Measurements from ENCODE around the gene MZB1.
"Not testable (repeated sequence)": the region's sequence is repeated elsewhere in the genome, so short reads cannot be mapped to it uniquely, and the experiment has no call there.

MZB1 gene

GRCh38 chr5:139371482-139372435 is 18.0 kb downstream of the MZB1 start:
- no peak for DNase-seq

GRCh38 chr5:139369181-139369580 is 20.5 kb downstream of the MZB1 start:
- no peak for DNase-seq

- DNase-seq = peak; percentile 20
Measured at GRCh38 chr5:139368613-139369012, 21.1 kb downstream of the MZB1 start.

- no peak for DNase-seq
Measured at GRCh38 chr5:139364466-139364865, 25.2 kb downstream of the MZB1 start.

GRCh38 chr5:139363937-139364336 is 25.8 kb downstream of the MZB1 start:
- no peak for DNase-seq

- DNase-seq = no peak
Measured at GRCh38 chr5:139361835-139362429, 27.8 kb downstream of the MZB1 start.

- no peak for DNase-seq
Measured at GRCh38 chr5:139360384-139360783, 29.3 kb downstream of the MZB1 start.

- DNase-seq = no peak
Measured at GRCh38 chr5:139358064-139358463, 31.6 kb downstream of the MZB1 start.

GRCh38 chr5:139355900-139356299 is 33.8 kb downstream of the MZB1 start:
- DNase-seq = not testable (repeated sequence)

- DNase-seq = no peak
Measured at GRCh38 chr5:139354186-139354585, 35.5 kb downstream of the MZB1 start.

- not testable (repeated sequence) for DNase-seq
Measured at GRCh38 chr5:139347863-139348262, 41.9 kb downstream of the MZB1 start.

- DNase-seq = not testable (repeated sequence)
Measured at GRCh38 chr5:139345442-139345841, 44.3 kb downstream of the MZB1 start.

GRCh38 chr5:139344177-139344576 is 45.5 kb downstream of the MZB1 start:
- no peak for DNase-seq

- DNase-seq = no peak
Measured at GRCh38 chr5:139343476-139343875, 46.2 kb downstream of the MZB1 start.

- no peak for DNase-seq
Measured at GRCh38 chr5:139342423-139342723, 47.3 kb downstream of the MZB1 start.

GRCh38 chr5:139341689-139342422 is 47.9 kb downstream of the MZB1 start, which contains the start of gene PAIP2:
TSS of gene PAIP2 (plus strand) at chr5:139341854. CDS start at chr5:139363785, 21,931 bp downstream.
- peak; percentile 99 for DNase-seq

GRCh38 chr5:139341187-139341688 is 48.5 kb downstream of the MZB1 start:
- DNase-seq = no peak

- peak; percentile 23 for DNase-seq
Measured at GRCh38 chr5:139340051-139340450, 49.7 kb downstream of the MZB1 start.
